NT2/D1 (cell line): ENCODE measurements around the gene RPE.

ENCODE experiments used
- YY1 ChIP-seq: IDR thresholded peaks from 2 replicates; pipeline ENCODE4 v1.6.1; 2011; ENCODE audit not compliant: insufficient read length, insufficient read depth
- ZNF274 ChIP-seq: IDR thresholded peaks from 2 replicates; pipeline ENCODE4 v1.6.1; 2011; ENCODE audit warnings: mild to moderate bottlenecking, low read depth, low read length

DNA sequence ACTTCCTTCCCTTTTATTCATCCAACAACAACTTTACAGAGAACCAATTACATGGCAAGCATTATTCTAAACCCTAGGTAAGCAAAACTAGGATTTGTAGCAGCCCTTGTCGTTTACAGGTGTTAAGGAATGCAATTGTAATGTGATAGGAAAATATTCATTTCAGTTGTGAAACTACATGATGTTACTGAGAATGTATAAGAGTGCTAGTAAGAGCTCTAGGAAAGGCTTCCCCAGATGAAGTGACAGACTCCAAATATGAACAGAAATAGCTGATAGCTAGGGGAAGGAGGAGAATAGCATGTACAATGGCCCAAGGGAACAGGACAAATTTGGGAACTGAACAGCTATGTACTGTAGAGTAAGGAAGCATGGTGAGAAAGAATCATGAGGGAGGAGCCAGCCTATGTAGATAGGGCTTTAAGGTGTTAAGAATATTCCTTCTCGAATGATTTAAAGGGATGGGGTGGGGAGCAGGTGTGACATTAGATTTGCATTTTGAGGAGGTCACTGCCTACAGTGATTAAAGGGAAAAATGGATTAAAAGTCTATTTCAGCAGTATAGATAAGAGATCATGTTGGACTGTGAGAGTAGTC, 31.7 kb downstream of the RPE start:
- TF ChIP-seq YY1 (no peak), ZNF274 (no peak)
